NCI-H1105 (cell line): Measurements from ENCODE around the gene IRF2.

Experiments used
- DNase-seq: peaks from one replicate; lab custom pipeline; 2025; lab: John Stamatoyannopoulos, UW

IRF2 gene

DNA sequence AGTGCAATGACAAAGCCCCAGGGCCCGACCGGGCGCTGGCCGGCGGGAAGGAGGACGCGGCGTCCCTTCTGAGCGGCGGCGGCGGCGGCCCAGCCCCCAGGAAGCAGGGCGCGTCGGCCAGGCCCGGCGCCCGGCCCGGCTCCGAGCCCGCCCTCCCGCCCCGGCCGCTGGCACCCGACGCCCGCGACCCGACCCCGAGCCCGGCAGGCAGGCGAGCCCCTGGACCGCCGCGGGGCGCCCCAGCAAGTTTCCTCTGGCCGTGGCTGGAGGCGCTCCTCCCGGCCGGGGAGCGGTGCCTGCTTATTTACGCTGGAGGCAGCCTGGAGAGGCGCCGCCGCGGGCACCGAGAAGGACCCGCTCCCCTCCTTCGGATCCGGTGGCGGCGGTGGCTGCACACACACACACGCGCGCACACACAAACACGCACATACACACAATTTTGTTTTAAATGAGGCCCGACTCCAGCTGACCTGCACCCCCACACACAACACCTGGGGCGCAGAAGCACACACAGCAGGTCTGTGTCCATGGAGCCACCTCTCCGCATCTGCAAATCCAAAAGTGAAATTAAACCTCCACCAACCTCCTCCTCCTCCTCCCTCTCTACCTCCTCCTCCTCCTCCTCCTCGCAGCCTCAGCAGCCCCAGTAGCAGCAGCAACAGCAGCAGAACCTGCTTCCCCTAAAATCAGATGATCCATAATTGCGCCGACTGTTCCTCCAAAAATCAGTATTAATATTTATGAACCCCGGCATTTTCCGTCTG lies 669 bp downstream of the IRF2 start:
- no peak for DNase-seq

DNA sequence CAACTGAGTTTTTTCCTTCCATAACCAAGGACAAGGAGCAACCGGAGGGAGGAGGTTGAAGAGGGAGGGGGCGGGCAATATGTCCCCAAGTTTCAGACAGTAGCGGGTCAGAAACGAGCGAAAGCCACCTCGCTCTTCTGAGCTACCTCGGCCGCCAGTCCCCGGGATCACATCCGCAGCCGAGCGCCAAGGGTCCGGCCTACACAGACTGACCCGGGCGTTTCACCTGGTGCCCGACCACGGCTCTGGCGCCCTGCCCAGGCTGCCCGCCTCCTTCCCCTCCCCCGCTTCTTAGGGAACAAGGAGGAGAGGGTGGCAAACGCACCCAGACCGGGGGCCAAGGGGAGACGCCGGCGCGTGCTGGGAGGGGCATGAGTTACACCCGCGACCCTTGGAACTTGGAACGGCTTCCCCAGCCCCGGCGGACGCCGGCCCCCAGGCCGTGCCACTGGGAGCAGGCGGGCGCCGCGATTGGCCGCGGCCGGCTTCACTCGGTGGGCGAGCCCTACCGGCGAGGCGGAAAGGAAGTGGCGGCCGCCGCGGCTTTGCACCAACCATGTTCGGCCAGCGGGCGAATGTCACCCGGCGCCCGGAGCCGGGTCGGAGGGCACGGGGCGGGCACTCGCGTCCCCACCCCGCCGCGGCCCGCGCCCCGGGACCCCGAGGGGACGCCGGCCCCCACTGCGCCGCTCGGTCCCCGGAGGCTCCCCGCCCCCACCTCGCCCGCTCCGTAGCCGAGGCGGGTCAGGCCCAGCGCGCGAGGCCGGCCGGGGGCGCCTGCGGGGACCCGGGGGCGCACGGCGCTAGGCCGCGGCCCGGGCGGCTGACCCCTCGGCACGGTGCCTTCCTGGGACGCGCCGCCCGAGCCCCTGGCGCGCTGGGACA lies 1.5 kb downstream of the IRF2 start:
- DNase-seq = peak; percentile 40

DNA sequence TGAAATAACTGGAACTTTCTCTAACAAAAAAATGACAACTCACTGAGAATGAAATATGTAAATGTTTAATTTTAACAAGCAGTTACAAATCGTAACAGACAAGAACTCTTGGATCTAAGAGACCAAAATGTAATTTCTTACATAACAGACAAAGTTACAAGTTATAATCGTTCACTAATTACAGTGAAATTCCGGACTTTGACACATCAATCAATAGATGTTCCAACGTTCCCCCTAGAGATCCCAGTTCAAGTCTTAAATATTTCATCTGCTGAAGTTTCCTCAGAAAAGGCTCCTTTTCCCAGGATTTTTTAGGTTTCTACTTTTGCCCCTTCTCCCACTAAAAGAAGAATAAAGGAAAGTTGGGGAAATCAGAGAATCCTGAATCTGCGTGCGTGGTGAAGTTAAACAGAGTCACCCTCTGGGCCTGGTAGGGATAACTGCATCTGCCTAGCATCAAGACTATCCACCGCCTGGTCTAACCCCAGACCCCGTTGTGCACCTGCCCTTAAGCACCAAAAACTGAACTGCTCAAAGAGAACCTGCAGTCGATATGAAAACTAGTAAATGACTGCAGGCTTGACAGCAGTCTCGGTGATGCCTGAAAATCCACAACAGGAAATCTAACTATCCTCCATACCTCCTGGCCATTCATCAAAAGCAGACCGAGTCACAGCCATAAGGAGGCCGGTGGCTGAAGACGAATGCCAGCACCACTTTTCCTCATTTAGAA lies 2.3 kb downstream of the IRF2 start:
- no peak for DNase-seq

DNA sequence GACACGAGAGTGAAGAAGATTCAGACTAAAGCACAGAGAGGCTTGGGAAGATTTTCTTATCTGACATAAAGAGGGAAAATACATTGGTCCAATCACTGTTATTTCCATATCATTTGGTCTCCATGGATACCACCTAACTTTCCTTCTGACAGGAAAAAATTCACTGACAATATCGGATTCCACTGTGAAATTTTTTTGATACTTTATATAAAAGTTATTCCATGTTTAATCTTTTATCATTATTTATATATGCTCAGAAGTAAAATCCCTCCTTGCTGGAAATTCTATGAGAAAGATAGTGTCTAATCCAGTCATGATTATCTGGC lies 3.6 kb downstream of the IRF2 start:
- no peak for DNase-seq

DNA sequence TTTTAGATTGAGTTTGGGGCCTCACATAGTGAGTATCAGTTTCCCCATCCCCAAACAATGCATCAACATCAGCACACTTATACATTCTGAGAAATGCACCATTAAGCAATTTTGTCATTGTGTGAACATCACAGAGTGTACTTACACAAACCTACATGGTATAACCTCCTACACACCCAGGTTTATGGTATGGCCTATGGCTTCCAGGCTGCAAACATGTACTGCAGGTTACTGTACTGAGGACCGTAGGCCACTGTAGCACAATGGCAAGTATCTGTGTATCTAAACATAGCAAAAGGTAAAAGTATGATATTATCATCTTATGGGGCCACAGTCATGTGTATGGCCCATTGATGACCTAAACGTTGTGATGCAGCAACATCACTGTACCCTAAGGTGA lies 7.7 kb downstream of the IRF2 start:
- no peak for DNase-seq

DNA sequence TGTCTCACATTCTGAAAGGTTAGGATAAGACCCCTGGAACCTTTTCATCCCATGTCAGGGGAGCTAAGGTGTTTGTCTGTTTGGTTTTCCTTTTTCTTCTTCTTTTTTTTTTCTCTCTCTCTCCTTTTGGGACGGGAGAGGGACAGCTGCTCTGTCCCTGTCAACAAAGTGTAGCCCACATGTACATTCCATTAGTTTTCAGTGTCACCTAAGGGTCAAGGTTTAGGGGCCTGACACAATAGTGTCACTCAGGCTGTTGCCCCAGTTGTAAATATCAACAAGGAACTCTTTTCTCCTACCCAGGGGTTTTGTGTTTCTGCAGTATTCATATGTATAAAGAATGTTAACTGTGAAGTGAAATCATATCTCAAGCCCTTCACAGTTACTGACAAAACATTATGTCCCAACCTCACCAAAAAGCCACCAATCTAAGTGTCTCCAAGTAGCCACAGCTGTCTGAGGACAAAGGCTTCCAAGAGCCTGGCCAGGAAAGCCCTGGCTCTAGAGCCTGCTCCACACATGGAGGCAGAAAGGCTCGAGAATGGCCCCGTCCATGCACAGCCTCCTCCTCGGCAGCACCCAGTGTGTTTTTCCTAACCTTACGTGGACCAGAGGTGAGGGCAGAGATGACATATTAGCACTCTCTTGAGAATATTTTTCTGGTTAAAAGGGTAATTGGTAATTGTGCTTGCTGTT lies 9.4 kb downstream of the IRF2 start:
- no peak for DNase-seq

DNA sequence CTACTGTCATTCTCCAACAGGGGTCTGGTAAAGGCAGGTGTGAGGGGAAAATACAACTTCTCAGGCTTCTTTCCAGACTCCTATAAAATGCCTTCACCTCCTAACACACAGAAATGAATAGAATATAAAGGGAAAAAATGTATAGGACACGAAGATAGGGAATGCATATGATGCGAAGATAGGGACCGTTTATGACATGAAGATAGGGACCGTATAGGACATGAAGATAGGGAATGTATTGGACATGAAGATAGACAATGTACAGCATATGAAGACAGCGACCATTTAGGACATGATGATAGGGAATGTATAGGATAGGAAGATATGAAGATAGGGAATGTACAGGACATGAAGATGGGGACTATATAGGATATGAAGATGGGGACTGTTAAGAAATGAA lies 10.5 kb downstream of the IRF2 start:
- DNase-seq = no peak

DNA sequence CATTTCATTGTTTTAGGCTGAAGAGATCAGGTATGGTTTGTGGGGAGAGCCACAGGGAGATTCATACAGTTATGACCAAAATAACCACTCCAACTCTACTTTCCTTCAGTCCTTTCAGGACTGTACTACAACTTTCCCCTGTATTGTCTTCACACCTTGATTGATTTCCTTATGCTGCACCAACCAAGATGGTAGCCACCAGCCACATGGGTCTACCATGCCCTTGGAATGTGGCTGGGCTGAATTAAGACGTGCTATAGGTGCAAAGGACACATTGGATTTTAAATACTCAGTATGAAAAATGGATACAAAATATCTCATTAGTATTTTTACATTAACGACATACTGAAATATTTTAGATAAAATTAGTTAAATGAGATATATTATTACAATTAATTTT lies 11.2 kb downstream of the IRF2 start:
- no peak for DNase-seq

DNA sequence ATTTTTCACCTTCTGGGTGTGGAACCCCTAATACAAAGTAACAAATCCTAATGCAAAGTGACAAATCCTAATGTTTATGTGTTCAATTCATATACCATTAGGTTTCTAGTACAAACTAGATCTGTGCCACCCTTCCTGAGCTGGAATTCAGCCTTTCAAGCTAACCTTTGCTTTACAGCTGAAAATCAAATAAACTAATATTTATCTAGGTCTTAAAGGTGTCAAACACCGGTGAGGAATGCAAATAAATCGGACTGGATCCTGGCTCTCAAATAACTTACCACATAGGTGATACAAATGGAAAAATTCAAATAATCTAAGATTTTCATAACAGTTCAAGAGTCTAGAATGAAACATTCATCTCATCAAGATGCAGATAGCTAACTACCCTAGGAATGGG lies 11.6 kb downstream of the IRF2 start:
- DNase-seq = no peak

DNA sequence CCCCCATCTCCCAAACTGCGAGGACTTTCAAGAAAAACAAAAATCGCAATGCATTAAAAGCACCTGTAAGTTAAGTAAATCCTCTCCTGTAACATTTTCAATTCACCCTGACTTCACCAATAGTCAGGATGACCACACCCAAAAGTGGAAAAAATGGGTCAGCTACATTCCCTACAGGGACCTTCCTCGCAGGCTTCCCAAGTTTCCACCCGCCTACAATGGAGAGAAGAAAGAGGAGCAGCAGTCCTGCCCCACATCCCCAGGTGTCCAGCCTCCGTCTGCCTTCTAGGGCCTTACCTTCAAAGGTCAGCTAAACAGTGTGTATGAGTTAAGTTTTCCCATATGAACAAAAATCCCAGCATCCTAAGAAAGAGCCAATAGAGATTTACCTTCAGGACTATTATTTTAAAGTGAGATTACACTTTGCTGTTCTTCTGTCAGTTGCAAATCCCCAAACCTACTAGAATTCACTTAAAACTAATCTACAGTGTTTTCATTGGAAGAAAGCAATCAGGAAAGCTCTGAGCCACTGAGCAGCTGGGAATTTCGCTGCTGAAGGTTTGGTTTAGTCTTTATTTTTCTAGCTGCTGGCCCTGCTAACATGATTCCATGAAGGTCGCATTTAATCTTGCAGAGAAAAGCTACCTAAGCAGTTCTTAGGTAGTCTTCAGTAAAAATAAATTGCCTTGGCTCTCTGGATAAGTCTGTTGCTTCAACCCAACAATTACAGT lies 12.5 kb downstream of the IRF2 start:
- DNase-seq = no peak

DNA sequence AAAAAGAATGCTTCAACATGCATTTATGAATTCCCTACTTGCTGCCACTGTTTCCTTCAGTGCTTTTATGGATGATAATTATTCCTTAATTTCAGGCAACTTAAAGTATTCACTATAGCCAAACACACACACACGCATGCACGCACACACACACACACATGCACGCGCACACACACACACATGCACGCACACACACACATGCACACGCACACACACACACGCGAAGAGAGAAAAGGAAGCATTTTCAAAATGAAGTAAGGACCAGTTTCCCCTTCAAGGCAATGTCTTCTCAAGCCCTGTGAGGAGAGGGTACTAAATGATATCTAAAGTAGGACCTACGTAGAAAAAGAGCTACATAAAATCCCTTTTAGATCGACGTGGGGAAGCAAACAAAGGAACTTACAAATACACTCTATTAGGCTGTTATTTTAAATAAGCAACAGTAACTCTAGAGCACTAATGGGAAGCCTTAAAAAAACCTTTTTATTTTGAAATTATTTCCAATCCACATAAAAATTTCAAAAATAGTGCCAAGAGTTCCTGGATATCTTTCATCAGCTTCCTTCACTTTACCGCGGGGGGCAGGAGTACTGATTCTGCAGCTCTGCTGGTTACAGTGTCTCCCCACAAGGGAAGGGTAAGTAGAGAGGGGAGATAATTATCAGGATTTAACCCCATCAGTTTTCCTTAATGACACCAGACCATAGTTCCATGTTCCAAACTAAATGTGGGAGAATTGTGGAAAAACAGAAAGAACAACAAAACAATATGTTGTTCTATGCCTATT lies 13.7 kb downstream of the IRF2 start:
- DNase-seq = no peak

DNA sequence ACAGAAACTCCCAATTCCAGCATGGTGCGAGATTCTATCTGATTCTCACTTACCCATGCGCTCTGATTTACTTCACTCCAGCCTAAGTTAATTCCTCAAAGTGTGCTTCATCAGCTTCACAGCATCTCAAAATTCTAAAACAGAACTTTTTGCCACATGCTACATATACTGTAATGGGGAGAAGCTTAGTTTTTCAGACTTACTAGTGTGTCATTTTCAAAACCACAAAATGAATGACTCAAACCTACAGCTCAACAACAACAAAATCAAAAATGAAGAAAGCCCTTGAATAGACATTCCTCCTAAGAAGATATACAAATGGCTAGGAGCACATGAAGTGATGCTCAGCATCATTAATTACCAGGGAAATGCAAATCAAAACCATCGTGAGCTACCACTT lies 14.9 kb downstream of the IRF2 start:
- DNase-seq = no peak

DNA sequence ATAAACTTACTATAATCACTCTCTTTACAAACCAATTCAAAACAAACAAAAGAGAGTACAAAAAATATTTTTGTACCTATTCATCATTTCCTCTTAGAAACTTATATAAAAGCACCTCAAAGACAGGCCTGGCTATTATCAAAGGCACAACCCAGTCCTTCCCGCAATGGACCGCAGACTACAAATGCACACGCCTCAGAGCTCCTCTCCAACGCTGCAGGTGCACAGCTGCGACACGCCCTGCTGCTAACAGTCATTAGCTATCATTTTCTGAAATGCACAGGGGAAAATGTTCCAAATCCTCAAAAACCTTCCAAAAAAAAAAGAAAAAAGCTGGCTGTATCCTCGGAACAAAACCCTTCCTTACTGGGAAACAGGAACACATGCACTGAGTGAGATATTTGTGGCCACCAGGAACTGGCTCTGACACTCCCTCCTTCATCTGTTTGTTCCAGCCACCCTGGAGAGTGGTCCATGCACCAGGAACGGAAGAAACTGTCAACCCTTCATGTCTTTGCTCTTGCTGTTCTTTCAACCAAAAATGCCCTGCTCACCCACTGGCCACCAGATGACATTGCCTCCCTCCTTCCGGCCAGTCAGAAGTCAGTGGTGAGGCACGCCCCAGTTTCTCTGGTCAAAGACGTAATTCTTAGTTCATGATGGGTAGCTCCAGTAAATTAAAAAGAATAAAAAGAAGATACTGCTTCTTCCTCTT lies 16.7 kb downstream of the IRF2 start:
- no peak for DNase-seq

DNA sequence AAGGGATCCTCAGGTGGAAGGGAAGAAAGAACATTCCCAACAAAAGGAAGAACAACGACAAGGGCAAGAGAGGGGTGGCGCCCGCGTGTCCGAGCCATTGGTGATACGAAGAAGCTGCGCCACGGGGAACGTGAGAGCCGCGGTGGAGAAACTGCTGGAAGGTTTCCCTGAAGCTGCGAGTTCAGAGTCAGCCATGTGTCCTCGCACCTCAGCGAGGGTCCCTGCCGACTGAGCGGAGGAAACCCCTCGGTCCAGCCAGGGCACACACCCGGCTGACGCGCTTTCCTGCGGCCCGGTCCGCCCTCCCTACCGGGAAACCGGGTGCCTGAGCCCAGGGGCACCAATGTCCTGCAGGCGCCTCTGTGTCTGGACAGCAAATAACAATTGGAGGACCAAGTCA lies 18.0 kb downstream of the IRF2 start:
- DNase-seq = no peak

DNA sequence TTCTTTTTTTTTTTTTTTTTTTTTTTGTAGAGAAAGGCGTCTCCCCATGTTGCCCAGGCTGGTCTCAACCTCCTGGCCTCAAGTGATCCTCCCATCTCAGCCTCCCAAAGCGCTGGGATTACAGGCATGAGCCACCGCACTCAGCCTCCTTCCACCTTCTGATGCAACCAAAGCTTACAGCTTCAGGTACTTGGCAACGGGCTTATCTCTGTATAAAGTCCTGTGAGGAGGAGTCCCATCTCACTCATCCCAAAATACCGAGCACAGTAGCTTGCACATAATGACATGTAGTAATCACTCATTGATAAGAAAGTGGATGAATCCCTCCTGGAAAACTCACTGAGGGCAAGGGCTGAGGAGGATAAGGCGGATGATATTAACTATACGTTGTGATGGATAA lies 19.1 kb downstream of the IRF2 start:
- DNase-seq = no peak

DNA sequence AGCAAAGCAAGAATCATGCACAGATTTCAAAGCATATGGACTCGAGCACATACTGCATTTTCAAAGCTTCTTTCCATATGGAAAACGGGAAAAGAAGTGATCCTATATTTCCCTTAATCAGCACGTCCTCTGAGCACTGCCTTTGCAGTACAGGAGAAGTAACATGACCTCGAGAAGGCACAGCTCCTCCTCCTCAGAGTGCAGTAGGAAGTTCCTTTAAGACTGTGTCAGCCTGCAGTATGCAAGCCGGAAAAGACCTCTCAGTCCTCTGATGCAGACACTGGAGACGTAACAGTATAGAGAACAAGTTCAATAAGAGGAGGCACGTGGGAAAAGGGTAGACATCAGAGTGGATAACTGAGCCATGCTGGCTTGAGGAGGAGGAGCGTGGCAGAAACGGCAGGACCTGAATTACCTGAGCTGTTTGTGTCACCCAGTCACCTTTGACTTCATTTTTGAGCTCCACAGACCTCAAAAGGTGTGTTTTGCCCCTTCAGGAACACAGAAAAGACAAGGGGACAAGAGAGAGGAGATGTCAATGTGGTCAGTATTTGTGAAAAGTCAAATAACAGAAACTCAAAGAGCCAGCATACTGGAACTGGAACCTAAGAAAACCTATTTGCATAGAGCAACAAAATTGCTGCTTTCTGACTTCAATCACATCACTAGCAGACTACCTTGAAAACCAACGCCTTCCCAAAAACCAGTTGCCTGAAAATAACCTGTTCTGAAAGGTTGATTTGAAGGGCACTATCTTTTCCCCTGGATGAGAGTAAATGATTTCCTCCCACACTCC lies 20.8 kb downstream of the IRF2 start:
- DNase-seq = no peak

DNA sequence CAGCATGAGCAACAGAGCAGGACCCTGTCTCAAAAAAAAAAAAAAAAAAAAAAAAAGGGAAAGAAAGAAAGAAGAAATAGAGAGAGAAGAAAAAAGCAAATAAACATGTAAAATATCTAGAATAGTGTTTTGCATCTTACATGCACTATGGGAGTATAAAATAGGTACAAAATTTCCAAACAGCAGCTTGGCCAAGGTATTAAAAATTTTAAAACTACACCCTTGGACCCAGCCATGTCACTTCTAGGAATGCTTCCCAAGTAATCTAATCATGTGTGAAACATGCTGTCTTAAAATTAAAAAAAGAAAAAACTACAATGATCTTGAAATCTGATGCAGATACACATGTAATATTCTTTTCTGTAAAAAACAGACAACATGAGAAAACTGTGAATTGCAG lies 21.6 kb downstream of the IRF2 start:
- no peak for DNase-seq

DNA sequence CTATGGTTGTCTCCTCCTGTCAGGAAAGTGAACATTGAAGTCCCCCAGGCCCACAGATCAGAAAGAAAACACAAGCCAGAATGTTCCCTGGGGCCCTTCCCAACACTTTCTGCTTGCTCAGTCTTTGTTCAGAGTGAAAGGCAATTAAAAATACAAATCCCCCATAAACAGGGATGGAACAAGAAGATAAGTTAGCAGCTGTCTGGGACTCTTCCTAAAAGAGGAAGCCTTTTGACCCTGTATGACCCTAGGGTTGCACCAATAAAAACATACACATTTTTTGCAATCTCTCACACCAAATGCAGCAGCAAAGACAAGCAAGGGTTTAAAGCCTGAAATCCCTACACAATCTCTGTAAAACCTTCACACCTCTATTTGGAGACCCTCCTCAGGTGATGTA lies 22.6 kb downstream of the IRF2 start:
- DNase-seq = no peak
